Raji (cell line): ENCODE results near the gene ATRIP.

Experiments
- POLR2A ChIP-seq: IDR thresholded peaks from 2 replicates; pipeline ENCODE4 v1.6.1; 2011; ENCODE audit warnings: low read depth, low read length, control low read depth; ENCODE audit not compliant: insufficient read depth

ATRIP gene

DNA sequence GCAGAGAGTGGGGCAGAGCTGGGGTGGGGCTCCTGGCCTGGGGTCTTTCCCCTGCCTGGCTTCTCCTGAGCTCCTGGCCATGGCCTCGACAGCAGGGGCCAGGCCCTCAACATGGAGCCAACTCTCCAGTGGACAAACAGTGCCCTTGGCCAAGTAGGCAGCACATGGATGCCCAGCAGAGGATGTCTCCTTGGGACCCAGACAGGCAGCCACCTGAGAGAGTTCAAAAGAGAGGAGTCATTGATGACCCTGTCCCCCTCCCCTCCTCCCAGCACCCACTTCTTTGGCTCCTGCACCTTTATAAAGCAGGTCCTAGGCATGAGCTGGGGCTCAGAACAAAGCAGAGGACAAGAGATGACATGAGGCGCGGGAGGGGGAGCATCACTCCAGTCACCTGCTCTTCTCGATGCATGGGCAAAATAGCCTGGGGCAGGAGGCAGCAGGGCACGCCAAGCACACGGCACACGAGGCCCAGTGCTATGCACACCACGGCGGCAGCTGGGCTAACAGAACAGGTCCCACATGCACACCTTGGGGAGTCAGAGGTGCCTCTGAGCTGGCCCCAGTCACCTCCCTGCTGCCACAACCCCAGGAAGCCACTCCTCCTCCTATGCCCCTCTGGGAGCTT is 30.0 kb downstream of the ATRIP start:
- TF ChIP-seq POLR2A: no peak

- TF ChIP-seq POLR2A: no peak
Measured at GRCh38 chr3:48477959-48478520, 31.5 kb downstream of the ATRIP start.

DNA sequence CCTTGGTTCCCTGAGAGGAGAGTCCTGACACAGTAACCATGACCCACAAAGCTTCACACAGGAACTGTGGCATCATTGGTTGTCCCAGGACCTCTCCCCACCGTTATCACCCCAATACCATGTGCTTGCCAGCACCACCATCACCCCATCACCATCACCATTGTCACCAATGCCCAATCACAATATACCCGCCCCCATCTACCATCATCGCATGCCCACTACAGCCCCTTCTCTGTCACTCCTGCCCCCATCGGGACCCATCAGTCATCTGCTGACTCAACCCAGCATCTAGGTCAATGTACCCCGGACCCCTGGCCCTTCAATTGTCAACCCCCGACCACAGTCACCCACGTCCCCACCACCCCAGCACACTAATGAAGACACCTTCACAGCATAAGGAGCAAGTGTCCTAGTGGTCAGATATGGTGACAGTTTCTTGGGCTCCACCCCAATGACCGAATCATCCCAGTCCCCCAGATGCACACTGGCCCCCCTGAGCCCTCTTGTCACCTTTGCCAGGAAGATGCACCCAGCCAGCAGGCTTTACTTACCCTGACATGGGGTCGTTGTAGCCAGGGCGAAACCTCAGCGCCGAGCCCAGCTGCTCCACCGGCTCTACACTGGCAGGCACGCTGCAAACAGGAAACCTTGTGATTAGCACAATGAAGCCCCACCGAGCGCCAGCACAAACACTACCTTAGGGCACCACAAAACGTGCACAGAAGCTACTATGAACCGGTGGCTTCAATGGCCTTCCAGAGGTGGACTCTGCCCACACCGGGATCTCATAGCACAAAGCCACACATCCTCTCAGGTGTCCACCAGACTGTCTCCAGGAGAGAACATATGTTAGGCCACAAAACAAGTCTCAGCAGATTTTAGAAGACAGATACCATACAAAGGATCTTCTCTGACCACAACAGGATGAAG is 32.4 kb downstream of the ATRIP start:
- TF ChIP-seq POLR2A: no peak

- no peak for TF ChIP-seq POLR2A
Measured at GRCh38 chr3:48486952-48487351, 40.4 kb downstream of the ATRIP start.

DNA sequence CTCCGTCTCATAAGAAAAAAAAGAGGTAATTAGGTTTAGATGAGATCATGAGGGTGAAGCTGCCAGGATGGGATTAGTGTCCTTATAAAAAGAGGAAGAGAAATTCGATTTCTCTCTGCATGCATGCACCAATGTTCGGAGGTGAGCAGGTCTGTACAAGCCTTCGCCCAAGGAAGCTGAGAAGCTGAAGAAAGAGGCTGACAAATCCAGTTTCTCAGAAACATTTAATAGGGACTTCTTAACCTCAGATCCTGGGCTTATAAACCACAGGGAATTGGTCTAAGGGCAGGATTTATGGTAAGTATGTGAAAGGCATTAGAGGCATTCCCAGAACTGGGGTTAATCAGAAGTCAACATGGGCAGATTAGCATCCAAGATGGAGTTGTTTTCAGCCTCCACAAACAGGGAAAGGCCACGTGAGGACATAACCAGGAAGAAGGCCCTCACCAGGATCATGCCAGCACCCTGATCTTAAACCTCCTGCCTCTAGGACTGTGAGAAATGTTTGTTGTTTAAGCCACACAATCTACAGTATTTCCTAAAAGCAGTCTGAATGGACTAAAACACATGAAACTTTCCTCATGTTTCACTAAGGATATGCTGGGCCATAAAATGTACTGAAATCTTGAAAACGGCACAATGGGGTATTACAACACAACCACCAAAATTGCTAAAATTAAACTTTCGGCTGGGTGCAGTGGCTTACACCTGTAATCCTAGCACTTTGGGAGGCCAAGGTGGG is 46.1 kb downstream of the ATRIP start:
- TF ChIP-seq POLR2A: no peak

DNA sequence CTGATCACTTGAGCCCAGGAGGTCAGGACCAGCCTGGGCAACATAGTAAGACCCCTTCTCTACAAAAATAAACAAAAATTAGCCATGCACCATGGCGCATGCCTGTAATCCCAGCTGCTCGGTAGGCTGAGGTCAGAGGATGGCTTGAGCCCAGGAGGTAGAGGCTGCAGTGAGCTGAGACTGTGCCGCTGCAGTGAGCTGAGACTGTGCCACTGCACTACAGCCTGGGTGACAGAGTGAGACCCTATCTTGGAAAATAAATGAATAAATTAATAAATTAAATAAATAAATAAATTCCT is 46.6 kb downstream of the ATRIP start:
- TF ChIP-seq POLR2A: no peak

- no peak for TF ChIP-seq POLR2A
Measured at GRCh38 chr3:48500656-48501055, 54.1 kb downstream of the ATRIP start.

GRCh38 chr3:48501196-48501595 is 54.7 kb downstream of the ATRIP start:
- TF ChIP-seq POLR2A: no peak

GRCh38 chr3:48502121-48502520 is 55.6 kb downstream of the ATRIP start:
- TF ChIP-seq POLR2A: no peak

DNA sequence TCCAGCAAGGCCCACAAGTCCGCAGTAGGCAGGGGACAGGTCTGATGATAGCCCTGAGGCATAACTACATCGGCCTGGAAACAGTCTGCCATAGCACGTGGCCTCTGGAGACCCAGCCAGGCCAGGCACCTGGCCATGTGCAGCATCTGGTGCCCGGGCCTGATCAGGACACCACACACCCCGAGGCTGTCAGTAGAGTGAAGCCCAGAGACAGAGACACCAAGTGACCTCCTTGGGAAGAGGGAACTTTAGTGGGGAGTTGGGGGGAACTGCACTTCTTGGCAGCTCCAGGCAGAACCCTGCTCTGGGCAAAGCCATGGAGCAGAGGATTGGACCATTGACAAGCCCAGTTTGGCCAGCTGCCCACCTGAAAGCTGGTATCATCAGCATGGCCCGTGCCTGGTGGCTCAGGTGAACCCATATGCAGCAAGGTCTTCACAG is 56.2 kb downstream of the ATRIP start:
- no peak for TF ChIP-seq POLR2A

DNA sequence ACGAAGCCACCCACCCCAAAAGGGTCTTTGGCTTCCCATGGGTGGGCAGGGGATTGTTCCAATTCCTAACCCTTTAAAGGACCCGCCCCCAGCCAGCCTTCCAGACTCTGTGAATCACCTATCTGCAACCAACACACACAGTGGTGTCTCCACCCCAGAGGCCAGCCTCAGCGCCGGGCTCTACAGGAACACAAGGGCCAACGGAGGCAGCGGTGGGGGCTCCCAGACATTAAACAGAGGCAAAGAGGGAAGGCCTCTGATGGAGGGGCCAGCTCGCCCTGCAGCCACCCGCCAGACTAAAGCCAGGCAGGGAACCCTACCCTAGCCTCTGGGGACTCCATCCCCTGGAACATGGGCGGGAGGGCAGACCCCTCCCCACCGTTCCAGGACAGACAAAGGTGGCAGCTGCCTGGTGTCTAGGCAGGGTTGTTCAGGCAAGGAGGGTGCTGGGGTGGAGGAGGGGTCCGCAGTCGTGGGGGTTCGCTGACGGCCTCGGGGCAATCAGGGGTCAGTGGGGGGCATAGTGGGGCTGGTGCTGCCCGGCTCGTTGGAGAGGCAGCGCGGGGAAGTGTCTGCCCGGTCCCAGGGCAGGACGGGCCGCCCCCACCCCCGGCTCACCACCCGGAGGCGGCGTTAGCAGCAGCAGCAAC is 57.0 kb downstream of the ATRIP start:
- no peak for TF ChIP-seq POLR2A

- no peak for TF ChIP-seq POLR2A
Measured at GRCh38 chr3:48504051-48504946, 57.8 kb downstream of the ATRIP start, which contains the start of gene SHISA5. Gene SHISA5, minus strand, starts transcription at chr3:48504174. Its CDS starts 80 bp downstream, at chr3:48504094.

- no peak for TF ChIP-seq POLR2A
Measured at GRCh38 chr3:48505146-48505545, 58.6 kb downstream of the ATRIP start.

DNA sequence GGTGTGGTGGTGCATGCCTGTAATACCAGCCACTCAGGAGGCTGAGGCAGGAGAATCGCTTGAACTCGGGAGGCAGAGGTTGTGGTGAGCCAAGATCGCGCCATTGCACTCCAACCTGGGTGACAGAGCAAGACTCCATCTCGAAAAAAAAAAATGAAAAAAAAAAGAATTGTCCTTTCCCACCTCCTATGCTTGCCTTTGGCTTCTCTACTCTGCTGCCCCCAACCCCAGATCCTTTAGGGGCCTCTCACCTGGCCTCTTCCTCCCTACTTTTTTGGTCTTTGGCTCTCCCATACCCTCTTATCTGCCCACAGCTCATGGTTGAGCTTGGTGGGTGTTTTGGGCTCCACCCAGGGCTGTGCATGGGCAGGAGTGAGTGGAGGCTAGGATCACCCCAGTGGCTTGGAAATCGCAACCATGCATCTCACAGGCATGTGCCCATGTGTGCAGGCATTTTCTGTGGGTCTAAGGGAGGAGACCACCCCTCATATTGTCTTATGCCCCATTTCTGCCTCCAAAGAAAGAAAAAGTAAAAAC is 59.5 kb downstream of the ATRIP start:
- no peak for TF ChIP-seq POLR2A
